Hepatocyte (in vitro differentiated cells): ENCODE measurements around the gene C9orf50. TPM values are rescaled to one million over a fixed set of nuclear protein-coding genes. Genes with fewer than 3 reads are reported as not detected.
A peak's percentile ranks its signal among the peaks of the same experiment; 100 is the strongest.

Experiments
- DNase-seq: peaks from one replicate; pipeline ENCODE4 v3.0.0-alpha.2; 2016; ENCODE audit warnings: low spot score
- H2AFZ ChIP-seq: fragments of 200-600 bp; sonication (generic); 2 replicates; pipeline ENCODE4 v1.6.0; 2016; ENCODE audit warnings: antibody characterized with exemption, mild to moderate bottlenecking
- H3K27ac ChIP-seq: fragments of 200-600 bp; sonication (generic); 2 replicates; pipeline ENCODE4 v1.5.1; 2016; ENCODE audit warnings: mild to moderate bottlenecking
- H3K27me3 ChIP-seq: fragments of 200-600 bp; sonication (generic); 2 replicates; pipeline ENCODE4 v1.6.1; 2016
- H3K36me3 ChIP-seq: fragments of 200-600 bp; sonication (generic); replicated peaks from 2 replicates; pipeline ENCODE4 v1.5.1; 2016; ENCODE audit warnings: low read depth; ENCODE audit not compliant: insufficient read depth
- H3K4me1 ChIP-seq: fragments of 200-600 bp; sonication (generic); 2 replicates; pipeline ENCODE4 v1.5.1; 2016; ENCODE audit warnings: mild to moderate bottlenecking, moderate library complexity; ENCODE audit not compliant: insufficient read depth
- H3K4me2 ChIP-seq: fragments of 200-600 bp; sonication (generic); 2 replicates; pipeline ENCODE4 v1.6.0; 2016
- H3K4me3 ChIP-seq: fragments of 200-600 bp; sonication (generic); 2 replicates; pipeline ENCODE4 v1.5.1; 2016; ENCODE audit warnings: mild to moderate bottlenecking
- H3K79me2 ChIP-seq: fragments of 200-600 bp; sonication (generic); 2 replicates; pipeline ENCODE4 v1.6.0; 2017; ENCODE audit warnings: mild to moderate bottlenecking
- H3K9me2 ChIP-seq: fragments of 200-600 bp; sonication (generic); replicated peaks from 2 replicates; pipeline ENCODE4 v1.6.0; 2017; ENCODE audit warnings: mild to moderate bottlenecking; ENCODE audit not compliant: insufficient read depth
- H3K9me3 ChIP-seq: fragments of 200-600 bp; sonication (generic); 2 replicates; pipeline ENCODE4 v1.5.1; 2016; ENCODE audit warnings: low read depth, mild to moderate bottlenecking
- H4K20me1 ChIP-seq: fragments of 200-600 bp; sonication (generic); 2 replicates; pipeline ENCODE4 v1.6.0; 2016; ENCODE audit warnings: mild to moderate bottlenecking; ENCODE audit not compliant: insufficient read depth, poor library complexity, severe bottlenecking
- CTCF ChIP-seq: fragments of 200-600 bp; sonication (generic); IDR thresholded peaks from 2 replicates; pipeline ENCODE4 v1.5.1; 2016; ENCODE audit warnings: antibody characterized with exemption, mild to moderate bottlenecking; ENCODE audit not compliant: poor library complexity
- EZH2 ChIP-seq: fragments of 200-600 bp; sonication (generic); IDR thresholded peaks from 2 replicates; pipeline ENCODE4 v1.6.1; 2016; ENCODE audit warnings: antibody characterized with exemption, mild to moderate bottlenecking, borderline replicate concordance
- EZH2phosphoT487 ChIP-seq: fragments of 200-600 bp; sonication (generic); IDR thresholded peaks from one replicate; pipeline ENCODE4 v1.6.1; 2018; ENCODE audit warnings: antibody characterized with exemption, mild to moderate bottlenecking, low read depth, moderate library complexity; ENCODE audit not compliant: unreplicated experiment, severe bottlenecking
- WGBS: methylation state at CpG from one replicate; pipeline ENCODE4 v1.1.6; 2016; ENCODE audit warnings: low lambda C conversion rate; ENCODE audit errors: missing lambda C conversion rate; 5-methylcytosine and 5-hydroxymethylcytosine counted together
- polyA plus RNA-seq: library from polyadenylated mRNA; unstranded; fragments of >200 nt; fragmentation: Nextera tagmentation; extraction: Ambion mirVana; gene quantifications from 2 replicates; pipeline ENCODE4 v1.2.1, GENCODE V29; 2016
- total RNA-seq: library from RNA; depleted of rRNA; stranded (reverse); fragments of >200 nt; gene quantifications from 2 replicates; pipeline ENCODE4 v1.2.3, GENCODE V29; 2014

The C9orf50 gene
- total and polyA plus RNA-seq, 2 experiments from 2014 or later, result not detected

GRCh38 chr9:129611307-129611800, 9.5 kb downstream of the C9orf50 start:
- H3K27me3 ChIP-seq, result no peaks in the 10 kb centered on the region
- no peak overlapping the region for H3K4me3 ChIP-seq
- 38% methylated on average over 12 of the region's 12 CpGs for WGBS

DNA sequence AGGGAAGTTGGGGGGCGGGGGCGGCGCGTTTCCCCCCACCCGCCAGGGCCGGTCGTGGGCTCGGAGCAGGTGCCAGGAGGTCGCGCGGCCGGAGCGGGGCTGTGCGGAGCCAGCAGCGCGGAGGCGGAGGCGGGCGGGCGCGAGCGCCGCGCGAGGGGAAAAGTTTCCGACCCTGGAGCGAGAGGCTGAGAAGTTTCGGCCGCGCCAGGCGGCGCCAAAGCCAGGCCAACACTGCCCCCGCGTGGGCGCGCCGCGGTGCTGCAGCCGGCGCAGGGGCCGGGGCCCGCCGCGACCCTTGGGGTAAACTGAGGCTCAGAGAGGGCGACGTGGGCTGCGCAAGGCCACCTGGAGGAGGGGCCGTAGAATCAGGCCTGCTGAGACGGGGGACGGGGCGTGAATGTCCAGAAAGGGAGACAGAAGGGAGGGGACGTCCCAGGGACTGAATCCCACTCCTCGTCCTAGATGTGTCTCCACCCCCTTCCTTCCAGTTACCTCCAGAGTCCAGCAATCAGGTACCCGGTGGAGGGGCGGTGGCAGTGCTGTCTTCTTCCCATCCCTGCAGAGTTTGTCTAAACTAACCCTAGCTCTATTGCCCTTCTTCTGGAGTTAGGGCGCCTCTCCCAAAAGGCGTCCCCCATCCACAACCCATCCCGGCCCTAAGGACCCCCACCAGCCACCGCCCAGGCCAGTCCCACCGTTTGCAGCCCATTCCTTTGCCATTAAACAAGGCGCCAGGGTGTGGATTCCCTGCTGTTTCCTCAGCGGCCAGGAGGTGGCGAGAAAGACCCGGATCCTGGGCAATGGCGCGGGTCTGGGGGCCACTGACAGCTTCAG, 10.2 kb downstream of the C9orf50 start:
- 1% methylated on average over 53 of the region's 66 CpGs for WGBS
- TF ChIP-seq EZH2 (no peak), CTCF (peak; percentile 79)
- H3K9me3 ChIP-seq, result no peaks in the 10 kb centered on the region
- H3K4me3 ChIP-seq, result peak overlapping the region; percentile 99
- peak overlapping the region; percentile 89 for H2AFZ ChIP-seq
- DNase-seq, result peak; percentile 91
- H3K27ac ChIP-seq, result peak overlapping the region; percentile 87
- H4K20me1 ChIP-seq, result no peaks in the 10 kb centered on the region
- peak overlapping the region; percentile 98 for H3K4me2 ChIP-seq
- H3K27me3 ChIP-seq, result no peaks in the 10 kb centered on the region
- peaks cover 29% of the 10 kb centered on the region for H3K4me1 ChIP-seq
- no peaks in the 10 kb centered on the region for H3K9me2 ChIP-seq
- H3K36me3 ChIP-seq, result no peaks in the 10 kb centered on the region
- no peaks in the 10 kb centered on the region for H3K79me2 ChIP-seq

More at GRCh38 chr9:129611307-129611800, 9.5 kb downstream of the C9orf50 start:
- H3K79me2 ChIP-seq, result no peaks in the 10 kb centered on the region
- no peak overlapping the region for H3K27ac ChIP-seq
- no peaks in the 10 kb centered on the region for H3K9me3 ChIP-seq
- no peaks in the 10 kb centered on the region for H3K36me3 ChIP-seq
- peak overlapping the region; percentile 98 for H3K4me2 ChIP-seq
- no peaks in the 10 kb centered on the region for H4K20me1 ChIP-seq
- peaks cover 29% of the 10 kb centered on the region for H3K4me1 ChIP-seq
- TF ChIP-seq CTCF, result no peak
- peak overlapping the region; percentile 73 for H2AFZ ChIP-seq
- H3K9me2 ChIP-seq, result no peaks in the 10 kb centered on the region
- no peak for DNase-seq

GRCh38 chr9:129610213-129610472, 10.8 kb downstream of the C9orf50 start:
- Histone ChIP-seq H3K4me3 (peak overlapping the region; percentile 99), H3K36me3 (no peaks in the 10 kb centered on the region), H3K79me2 (no peaks in the 10 kb centered on the region), H3K27me3 (no peaks in the 10 kb centered on the region), H4K20me1 (no peaks in the 10 kb centered on the region), H3K4me1 (peaks cover 29% of the 10 kb centered on the region), H3K9me2 (no peaks in the 10 kb centered on the region), H2AFZ (peak overlapping the region; percentile 89), H3K4me2 (peak overlapping the region; percentile 98), H3K9me3 (no peaks in the 10 kb centered on the region), H3K27ac (peak overlapping the region; percentile 87)
- TF ChIP-seq EZH2, result no peak
- no peak for TF ChIP-seq EZH2phosphoT487
- no peak for TF ChIP-seq CTCF
- WGBS, result 0% methylated on average over 2 of the region's 24 CpGs
- no peak for DNase-seq
